SJCRH30 (cell line): ENCODE measurements around the gene SNED1. TPM values are rescaled to one million over a fixed set of nuclear protein-coding genes. Genes with fewer than 3 reads are reported as not detected.
A peak's percentile ranks its signal among the peaks of the same experiment; 100 is the strongest.

Experiments used
- DNase-seq, 2 experiments: peaks; one replicate each; pipeline ENCODE4 v3.0.0-alpha.2; 2015 to 2020
- H3K27ac ChIP-seq: fragments of 250-450 bp; sonication (Bioruptor Pico); 2 replicates; pipeline ENCODE4 v1.5.1; 2020; ENCODE audit warnings: mild to moderate bottlenecking, moderate library complexity
- H3K27me3 ChIP-seq: fragments of 250-450 bp; sonication (Bioruptor Pico); 2 replicates; pipeline ENCODE4 v1.5.1; 2020; ENCODE audit warnings: mild to moderate bottlenecking, moderate library complexity
- H3K36me3 ChIP-seq: fragments of 250-450 bp; sonication (Bioruptor Pico); 2 replicates; pipeline ENCODE4 v1.5.1; 2020; ENCODE audit warnings: mild to moderate bottlenecking, moderate library complexity
- H3K4me1 ChIP-seq: fragments of 250-450 bp; sonication (Bioruptor Pico); 2 replicates; pipeline ENCODE4 v1.5.1; 2020; ENCODE audit warnings: mild to moderate bottlenecking, moderate library complexity
- H3K4me3 ChIP-seq: fragments of 250-450 bp; sonication (Bioruptor Pico); 2 replicates; pipeline ENCODE4 v1.5.1; 2020; ENCODE audit warnings: mild to moderate bottlenecking, moderate library complexity
- H3K9me3 ChIP-seq: fragments of 250-450 bp; sonication (Bioruptor Pico); replicated peaks from 2 replicates; pipeline ENCODE4 v1.5.1; 2020; ENCODE audit warnings: mild to moderate bottlenecking, moderate library complexity
- total RNA-seq: library from RNA; depleted of rRNA; stranded (reverse); fragments of >200 nt; shearing (Covaris generic); gene quantifications from 2 replicates; pipeline ENCODE4 v1.2.3, GENCODE V29; 2014

Gene SNED1
- total RNA-seq, 1 experiment from 2014 or later, result 28.4 TPM

DNA sequence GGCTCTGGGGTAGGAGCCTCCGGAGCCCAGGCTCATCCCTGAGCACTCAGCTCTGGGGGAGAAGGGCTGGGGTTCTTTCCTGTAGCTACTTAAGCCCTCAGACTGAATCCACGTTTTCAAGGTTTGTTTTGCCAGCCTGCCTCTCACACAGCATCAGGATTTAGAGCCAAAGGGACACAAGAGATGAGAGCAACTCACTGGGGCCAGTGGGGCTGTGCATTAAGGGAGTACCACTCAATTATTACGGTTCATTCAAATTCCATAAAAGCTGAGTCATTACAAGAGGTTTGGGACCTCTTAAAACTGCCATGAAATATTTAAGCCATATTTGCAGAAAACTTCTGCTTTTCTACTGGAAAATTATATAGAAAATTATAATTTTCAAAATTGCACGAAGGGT is 17.1 kb upstream of the SNED1 start:
- H3K27me3 ChIP-seq, result no peaks in the 10 kb centered on the region
- H3K36me3 ChIP-seq, result no peaks in the 10 kb centered on the region
- peak overlapping the region; percentile 17; the same call in 1 of the 2 replicates for H3K27ac ChIP-seq
- DNase-seq, result peak; percentile 51 to 65
- H3K9me3 ChIP-seq, result no peaks in the 10 kb centered on the region
- H3K4me1 ChIP-seq, result peaks cover 8% of the 10 kb centered on the region
- no peak overlapping the region for H3K4me3 ChIP-seq

DNA sequence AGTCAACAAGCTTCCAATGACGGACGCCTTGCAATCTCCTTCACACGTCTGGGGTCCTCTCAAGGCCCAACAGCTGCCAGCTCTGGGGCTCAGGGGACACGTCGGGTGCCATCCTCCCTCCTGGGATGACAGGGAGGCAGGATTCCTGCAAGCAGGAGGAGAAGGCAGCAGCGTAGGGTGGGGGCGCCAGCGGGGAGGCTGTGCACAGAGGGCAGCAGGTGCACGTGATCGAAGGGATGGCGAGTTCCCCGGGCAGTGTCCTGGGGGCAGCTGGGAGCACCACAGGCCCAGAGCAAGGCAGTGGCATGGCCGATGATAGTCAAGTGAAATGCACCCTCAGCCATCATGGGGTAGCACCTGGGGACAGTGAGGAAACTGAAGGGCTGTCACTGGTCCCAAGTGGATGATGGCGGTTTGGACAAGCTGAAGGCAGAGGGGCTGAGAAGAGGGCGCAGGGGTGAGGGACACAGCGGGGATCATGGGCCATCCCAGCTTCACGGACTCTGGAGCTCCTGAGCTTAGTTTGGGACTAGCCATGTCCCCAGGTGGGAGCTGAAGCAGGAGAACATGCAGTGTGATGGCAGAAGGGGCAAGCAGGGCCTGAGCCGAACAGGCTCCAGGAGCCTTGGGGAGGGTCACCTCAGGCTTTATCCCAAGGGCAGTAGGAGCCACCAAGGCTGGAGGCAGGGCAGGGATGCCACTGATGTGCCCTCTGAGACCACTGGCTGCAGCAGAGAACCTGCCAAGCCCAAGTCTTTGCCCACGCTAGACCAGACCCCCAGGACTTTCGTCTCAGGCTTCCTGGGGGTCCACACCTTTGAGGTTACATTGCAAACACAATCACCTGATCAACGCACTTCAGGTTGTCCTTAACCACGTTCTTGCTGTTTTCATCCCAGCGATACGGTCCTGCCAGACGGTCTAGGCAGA is 16.3 kb upstream of the SNED1 start:
- Histone ChIP-seq H3K9me3 (no peaks in the 10 kb centered on the region), H3K4me3 (no peak overlapping the region), H3K4me1 (peaks cover 16% of the 10 kb centered on the region), H3K27ac (peak overlapping the region; percentile 17; the same call in 1 of the 2 replicates), H3K27me3 (no peaks in the 10 kb centered on the region), H3K36me3 (no peaks in the 10 kb centered on the region)
- no peak for DNase-seq

DNA sequence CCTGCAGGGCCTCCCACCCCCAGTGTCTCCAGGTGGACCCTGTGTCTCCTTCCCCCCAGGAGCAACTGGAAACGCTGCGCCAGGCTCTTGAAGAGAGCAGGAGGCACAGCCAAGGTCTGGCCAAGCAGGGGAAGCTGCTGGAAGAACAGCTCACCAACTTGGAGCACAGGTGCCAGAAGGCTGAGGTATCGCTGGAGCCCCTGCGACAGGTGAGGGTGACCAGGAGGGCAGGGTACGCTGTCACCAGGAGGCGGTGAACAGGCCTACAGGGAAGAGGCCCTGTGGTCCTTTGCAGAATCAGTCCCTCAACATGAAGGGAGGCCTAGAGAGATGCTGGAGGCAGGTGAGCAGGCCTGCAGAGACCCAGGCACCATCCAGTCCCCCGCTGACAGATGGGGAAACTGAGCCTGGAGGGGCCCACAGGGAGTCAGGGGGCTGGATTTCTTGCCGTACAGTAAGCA is 15.6 kb upstream of the SNED1 start:
- H3K4me3 ChIP-seq, result no peak overlapping the region
- H3K27ac ChIP-seq, result no peak overlapping the region
- H3K4me1 ChIP-seq, result peaks cover 19% of the 10 kb centered on the region
- no peak for DNase-seq
- H3K9me3 ChIP-seq, result peaks cover under 1% of the 10 kb centered on the region
- no peaks in the 10 kb centered on the region for H3K36me3 ChIP-seq
- no peaks in the 10 kb centered on the region for H3K27me3 ChIP-seq

DNA sequence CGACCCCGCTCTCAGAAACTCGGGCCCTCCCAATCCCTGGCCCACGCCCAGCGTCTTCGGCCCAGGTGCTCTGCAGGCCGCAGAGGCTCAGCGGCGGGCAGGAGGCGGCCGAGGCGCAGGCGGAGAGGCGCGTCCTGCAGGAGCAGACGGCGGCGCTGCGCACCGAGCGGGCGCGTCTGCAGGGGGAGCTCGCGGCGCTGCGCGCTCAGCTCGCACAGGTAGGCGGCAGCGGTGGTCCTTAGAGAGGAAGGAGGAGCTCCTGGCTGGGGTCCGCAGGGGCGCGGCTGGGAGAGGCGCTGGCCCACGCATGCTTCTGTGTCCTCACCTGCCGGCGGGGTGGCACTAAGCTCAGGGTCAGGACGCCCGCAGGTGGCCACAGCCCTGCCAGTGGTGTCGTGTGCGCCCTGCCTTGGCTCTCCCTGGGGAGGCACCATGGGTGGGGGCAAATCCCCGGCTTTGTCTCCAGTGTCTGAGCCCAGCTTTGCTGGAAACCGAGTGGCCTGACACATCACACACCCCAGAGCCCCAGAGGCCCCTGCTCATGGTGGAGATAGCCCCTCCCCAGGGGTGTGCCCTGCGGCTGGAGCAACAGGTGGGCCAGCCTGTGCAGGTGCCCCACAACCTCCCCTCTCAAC is 14.9 kb upstream of the SNED1 start:
- no peak for DNase-seq
- no peaks in the 10 kb centered on the region for H3K36me3 ChIP-seq
- no peak overlapping the region for H3K27ac ChIP-seq
- H3K9me3 ChIP-seq, result peaks cover 7% of the 10 kb centered on the region
- peaks cover 19% of the 10 kb centered on the region for H3K4me1 ChIP-seq
- H3K27me3 ChIP-seq, result no peaks in the 10 kb centered on the region
- no peak overlapping the region for H3K4me3 ChIP-seq

DNA sequence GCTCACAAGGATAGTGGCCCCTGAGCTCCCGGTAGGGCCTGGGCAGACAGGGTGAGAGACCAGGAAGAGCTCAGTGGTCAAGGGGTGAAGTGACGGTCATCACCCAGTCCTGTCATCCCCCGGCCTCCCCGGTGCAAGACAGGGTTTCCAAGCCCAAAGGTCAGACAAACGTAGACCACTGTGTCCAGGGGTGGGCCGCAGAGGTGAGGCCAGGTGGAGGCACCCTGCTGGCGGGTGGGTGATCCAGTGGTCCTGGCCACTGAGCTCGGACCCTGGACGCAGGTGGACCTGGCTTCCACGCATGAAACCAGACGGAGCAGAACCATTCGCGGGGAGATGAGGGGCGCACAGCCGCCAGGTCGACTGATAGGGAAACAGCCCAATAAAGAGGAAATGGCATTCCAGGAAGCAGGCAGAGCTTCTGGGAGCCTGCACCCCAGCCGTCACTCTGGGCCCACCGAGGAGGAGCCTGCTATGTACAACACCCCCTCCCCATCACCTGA is 14.4 kb upstream of the SNED1 start:
- peaks cover 7% of the 10 kb centered on the region for H3K9me3 ChIP-seq
- peaks cover 19% of the 10 kb centered on the region for H3K4me1 ChIP-seq
- no peaks in the 10 kb centered on the region for H3K36me3 ChIP-seq
- no peaks in the 10 kb centered on the region for H3K27me3 ChIP-seq
- DNase-seq, result no peak
- H3K4me3 ChIP-seq, result no peak overlapping the region
- no peak overlapping the region for H3K27ac ChIP-seq

DNA sequence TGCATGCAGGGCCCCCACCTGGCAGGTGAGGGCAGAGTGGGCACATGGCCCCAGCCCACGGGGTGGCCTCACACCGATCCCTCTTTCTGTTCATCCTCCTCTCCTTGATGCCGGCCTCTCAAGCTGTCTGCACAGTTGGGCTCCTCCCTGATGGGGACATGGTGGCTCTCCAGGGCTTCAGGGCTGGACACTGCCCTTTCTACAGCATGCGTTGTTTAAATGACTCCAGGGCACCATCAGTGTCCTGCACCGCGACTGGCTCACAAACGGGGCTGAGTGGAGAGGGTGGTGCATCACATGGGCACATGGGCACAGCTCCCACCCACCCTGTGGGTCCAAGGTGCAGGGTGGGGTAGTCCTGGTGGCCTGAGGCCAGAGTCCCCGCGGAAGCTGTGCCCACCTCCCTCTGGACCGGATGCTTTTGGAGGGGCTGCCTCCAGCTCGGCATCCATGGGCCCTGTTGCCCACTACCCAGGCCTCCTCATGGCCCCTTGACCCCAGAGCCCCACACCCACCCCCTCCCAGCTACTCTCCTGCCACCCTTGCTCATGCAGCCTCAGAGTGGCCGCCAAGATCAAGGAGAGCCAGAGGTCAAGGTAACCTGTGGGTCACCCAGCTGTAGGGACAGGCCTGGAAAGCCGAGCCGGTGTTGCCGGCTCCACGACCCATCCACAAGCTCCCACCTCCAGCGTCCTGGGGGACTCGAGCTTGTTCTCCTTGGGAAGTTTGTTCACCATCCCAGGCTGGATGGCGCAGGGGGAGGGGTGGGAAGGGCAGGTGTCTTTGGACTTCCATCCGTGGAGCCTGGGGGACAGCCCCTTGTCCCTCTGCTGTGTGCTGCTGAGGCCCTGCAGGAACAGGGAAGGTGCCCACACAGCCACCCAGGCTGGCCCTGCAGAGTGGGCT is 12.3 kb upstream of the SNED1 start:
- Histone ChIP-seq H3K4me1 (peaks cover 31% of the 10 kb centered on the region), H3K36me3 (no peaks in the 10 kb centered on the region), H3K27me3 (no peaks in the 10 kb centered on the region), H3K27ac (no peak overlapping the region; the same call in 1 of the 2 replicates), H3K9me3 (peaks cover 7% of the 10 kb centered on the region), H3K4me3 (no peak overlapping the region)
- DNase-seq, result no peak

DNA sequence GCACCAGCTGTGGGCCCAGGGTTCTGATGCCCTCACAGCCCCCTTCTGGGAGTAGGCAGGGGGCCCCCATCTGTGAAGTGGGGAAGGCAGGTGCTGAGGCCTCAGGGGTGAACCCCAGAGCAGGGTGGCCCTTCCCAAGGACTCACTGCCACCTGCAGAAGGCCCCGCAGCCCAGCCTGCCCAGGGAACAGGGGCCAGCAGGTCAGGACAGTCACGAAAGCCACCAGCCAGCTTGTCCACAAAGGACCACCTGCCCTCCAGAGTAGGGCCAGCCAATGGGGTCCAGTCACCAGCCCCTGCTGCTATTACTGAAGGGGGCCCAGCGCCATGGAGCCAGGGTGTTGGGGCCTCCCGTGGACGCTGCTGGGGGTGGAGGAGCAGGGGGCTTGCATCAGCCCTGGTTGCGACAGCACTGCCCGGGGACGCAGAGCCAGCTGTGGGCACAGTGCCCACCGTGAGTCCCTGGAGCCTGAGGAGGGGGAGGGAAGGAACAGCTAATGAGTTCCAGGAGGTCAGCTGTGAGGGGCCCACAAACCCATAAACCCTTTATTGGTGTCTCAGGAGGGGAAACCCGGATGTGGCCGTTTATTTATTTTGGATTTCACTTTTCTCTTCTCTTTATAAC is 11.5 kb upstream of the SNED1 start:
- H3K27ac ChIP-seq, result peak overlapping the region; percentile 8; the same call in 1 of the 2 replicates

DNA sequence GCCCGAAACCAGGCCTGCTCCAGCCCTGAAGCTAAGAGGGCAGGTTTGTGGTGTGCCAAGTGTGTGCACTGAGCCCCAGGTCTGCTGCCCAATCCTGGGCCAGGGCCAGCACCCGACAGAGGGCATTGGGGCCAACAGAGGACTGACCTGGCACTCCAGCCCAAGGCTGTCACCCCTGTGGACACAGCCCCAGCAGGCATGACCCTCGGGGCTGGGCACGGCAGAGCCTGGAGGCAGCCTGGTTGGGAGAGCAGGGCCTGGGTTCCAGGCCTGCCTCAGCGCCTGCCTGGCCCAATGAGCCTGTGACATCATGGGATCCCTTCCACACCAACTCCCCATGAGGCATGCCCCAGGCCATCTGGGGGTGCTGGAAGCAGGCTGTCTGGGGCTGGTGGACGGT is 10.8 kb upstream of the SNED1 start:
- Histone ChIP-seq H3K27me3 (no peaks in the 10 kb centered on the region), H3K4me3 (no peak overlapping the region), H3K9me3 (peaks cover 7% of the 10 kb centered on the region), H3K4me1 (peaks cover 30% of the 10 kb centered on the region), H3K27ac (no peak overlapping the region), H3K36me3 (no peaks in the 10 kb centered on the region)
- no peak for DNase-seq

More for the DNA sequence above, 11.5 kb upstream of the SNED1 start:
- Histone ChIP-seq H3K27me3 (no peaks in the 10 kb centered on the region), H3K9me3 (peaks cover 7% of the 10 kb centered on the region), H3K4me3 (no peak overlapping the region), H3K4me1 (peaks cover 24% of the 10 kb centered on the region), H3K36me3 (no peaks in the 10 kb centered on the region)
- peak; percentile 56 to 74 for DNase-seq

DNA sequence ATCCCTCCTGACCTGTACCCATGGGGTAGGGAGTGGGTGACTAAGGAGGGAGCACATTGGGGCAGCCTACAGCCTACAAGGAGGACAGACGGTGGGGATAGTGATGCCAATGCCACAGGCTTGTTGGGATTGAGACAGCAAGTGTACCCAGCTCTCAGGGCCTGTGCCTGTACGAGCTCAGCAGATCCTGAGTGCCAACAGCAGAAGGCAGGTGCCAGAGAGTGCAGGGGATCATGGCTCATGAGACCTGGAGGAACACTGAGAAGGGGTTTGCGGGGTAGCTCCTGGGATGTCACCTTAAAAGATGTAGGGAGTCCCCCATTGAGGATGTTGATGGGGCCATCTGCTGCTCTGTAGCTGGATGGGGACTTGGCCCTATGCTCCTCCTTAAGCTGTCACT is 10.3 kb upstream of the SNED1 start:
- Histone ChIP-seq H3K27ac (no peak overlapping the region), H3K4me3 (no peak overlapping the region), H3K27me3 (no peaks in the 10 kb centered on the region), H3K4me1 (peaks cover 34% of the 10 kb centered on the region), H3K36me3 (no peaks in the 10 kb centered on the region), H3K9me3 (peaks cover 7% of the 10 kb centered on the region)
- DNase-seq, result peak; percentile 53 to 59

DNA sequence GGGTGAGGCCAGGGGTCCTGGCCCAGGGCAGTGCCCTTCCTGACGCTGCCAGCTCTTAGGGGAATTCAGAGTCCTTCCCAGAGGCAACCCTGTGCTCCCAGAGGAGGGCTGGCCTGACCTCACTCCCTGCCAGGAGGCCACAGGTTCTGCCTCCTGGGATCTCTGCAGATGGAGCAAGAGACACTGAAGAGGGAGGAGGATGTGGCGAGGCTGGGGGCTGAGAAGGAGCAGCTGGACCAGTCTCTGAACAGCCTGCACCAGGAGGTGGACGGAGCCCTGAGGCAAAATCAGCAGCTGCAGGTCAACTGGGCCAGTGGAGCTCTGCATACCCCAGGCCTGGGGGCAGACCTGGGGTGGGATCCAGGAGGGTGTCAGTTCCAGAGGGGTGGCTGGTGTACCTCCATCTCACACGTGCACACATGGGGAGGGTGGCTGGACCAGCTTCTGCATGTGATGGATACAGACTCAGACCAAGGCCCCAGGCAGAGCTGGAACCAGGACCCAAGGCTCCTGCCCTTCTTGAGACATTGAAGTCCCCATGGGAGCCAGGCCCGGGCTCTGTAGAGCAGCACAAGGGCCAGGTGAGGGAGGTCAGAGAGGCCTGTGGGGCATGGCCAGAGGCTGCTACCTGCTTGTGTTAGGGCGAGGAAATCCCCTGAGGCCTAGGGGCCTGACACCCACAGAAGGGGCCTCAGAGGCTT is 9.7 kb upstream of the SNED1 start:
- Histone ChIP-seq H3K4me1 (peaks cover 34% of the 10 kb centered on the region), H3K4me3 (no peak overlapping the region)
- no peak for DNase-seq

DNA sequence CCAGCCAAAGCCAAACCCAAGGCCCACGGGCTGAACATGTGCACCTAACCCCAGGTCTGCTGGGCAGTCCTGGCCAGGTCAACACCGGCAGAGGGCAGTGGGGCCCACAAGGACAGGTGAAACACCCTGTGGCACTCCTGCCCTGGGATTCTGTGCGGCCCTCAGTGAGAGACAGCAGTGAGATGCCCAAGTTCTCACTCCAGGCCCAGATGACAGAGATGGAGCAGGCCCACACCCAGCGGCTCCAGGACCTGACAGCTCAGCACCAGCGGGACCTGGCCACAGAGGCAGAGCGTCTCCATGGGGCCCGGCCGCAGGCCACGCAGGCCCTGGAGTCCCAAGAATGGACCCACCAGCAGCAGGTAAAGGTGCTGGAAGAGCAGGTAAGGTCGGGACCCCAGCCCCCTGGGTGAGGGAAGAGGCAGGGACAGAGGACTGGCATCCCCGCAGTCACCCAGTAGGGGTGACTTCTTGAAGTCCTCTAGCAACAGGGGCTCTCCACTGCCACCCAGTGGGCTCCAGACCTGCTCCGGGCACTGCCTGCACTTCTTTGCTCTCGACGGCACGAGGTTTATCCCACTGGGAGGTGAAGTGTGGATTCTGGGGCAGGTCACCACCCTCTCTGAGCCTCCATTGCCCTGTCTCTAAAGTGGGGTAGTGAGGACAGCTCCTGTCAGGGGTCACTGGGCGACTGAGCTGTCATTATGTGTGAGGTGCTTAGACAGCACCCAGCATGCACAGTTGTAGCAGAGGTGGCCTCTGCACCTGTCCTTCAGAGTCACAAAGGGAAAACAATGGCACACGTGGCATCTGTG is 8.8 kb upstream of the SNED1 start:
- Histone ChIP-seq H3K27me3 (no peaks in the 10 kb centered on the region), H3K4me3 (no peak overlapping the region), H3K27ac (no peak overlapping the region), H3K36me3 (no peaks in the 10 kb centered on the region), H3K4me1 (peaks cover 34% of the 10 kb centered on the region), H3K9me3 (peaks cover 7% of the 10 kb centered on the region)
- DNase-seq, result peak; percentile 41 to 46

More for the DNA sequence above, 9.7 kb upstream of the SNED1 start:
- Histone ChIP-seq H3K36me3 (no peaks in the 10 kb centered on the region), H3K27ac (no peak overlapping the region), H3K27me3 (no peaks in the 10 kb centered on the region), H3K9me3 (peaks cover 7% of the 10 kb centered on the region)

DNA sequence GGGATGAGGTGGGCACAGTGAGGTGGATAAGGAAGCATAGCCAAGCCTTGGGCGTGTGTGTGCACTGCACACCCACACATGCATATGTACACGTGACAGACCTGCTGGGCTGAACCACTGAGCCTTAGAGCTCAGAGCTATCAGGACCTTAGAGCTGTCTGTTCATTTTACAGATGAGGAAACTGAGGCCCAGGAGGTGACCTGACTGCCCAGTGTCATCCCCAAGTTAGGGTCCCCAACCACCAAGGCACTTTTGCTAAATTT is 8.2 kb upstream of the SNED1 start:
- Histone ChIP-seq H3K27ac (peak overlapping the region; percentile 99; the same call in 1 of the 2 replicates), H3K9me3 (peaks cover 7% of the 10 kb centered on the region), H3K4me1 (peaks cover 37% of the 10 kb centered on the region), H3K36me3 (no peaks in the 10 kb centered on the region), H3K4me3 (no peak overlapping the region), H3K27me3 (no peaks in the 10 kb centered on the region)
- DNase-seq, result no peak
